AG10803 (cell line): ENCODE data around the gene LANCL1.
A peak's percentile ranks its signal among the peaks of the same experiment; 100 is the strongest.

Experiments used
- DNase-seq: peaks from one replicate; pipeline ENCODE4 v3.0.0; 2010; ENCODE audit warnings: low read depth
- H3K4me3 ChIP-seq: 2 replicates; pipeline ENCODE4 v1.5.1; 2011; ENCODE audit warnings: mild to moderate bottlenecking, low read length, control low read depth
- CTCF ChIP-seq: conservative IDR thresholded peaks from 2 replicates; pipeline ENCODE4 v1.5.1; 2011; ENCODE audit warnings: mild to moderate bottlenecking, low read length, control low read depth, inconsistent platforms

Gene LANCL1

GRCh38 chr2:210445116-210445707 lies 31.3 kb downstream of the LANCL1 start:
- peak; percentile 77 for TF ChIP-seq CTCF
- no peak overlapping the region for H3K4me3 ChIP-seq
- DNase-seq = peak; percentile 35

GRCh38 chr2:210443527-210443926 lies 33.0 kb downstream of the LANCL1 start:
- DNase-seq = no peak
- no peak for TF ChIP-seq CTCF
- no peak overlapping the region for H3K4me3 ChIP-seq

GRCh38 chr2:210442878-210443277 lies 33.7 kb downstream of the LANCL1 start:
- H3K4me3 ChIP-seq = no peak overlapping the region
- no peak for TF ChIP-seq CTCF
- no peak for DNase-seq

GRCh38 chr2:210442457-210442856 lies 34.1 kb downstream of the LANCL1 start:
- DNase-seq = no peak
- H3K4me3 ChIP-seq = no peak overlapping the region
- no peak for TF ChIP-seq CTCF

- no peak for DNase-seq
- H3K4me3 ChIP-seq = no peak overlapping the region
- no peak for TF ChIP-seq CTCF
Observed at GRCh38 chr2:210440206-210440605, 36.4 kb downstream of the LANCL1 start.

- DNase-seq = no peak
- TF ChIP-seq CTCF = no peak
- H3K4me3 ChIP-seq = no peak overlapping the region
Observed at GRCh38 chr2:210435439-210435838, 41.1 kb downstream of the LANCL1 start.

GRCh38 chr2:210432633-210433032 lies 43.9 kb downstream of the LANCL1 start:
- no peak for TF ChIP-seq CTCF
- DNase-seq = no peak

More at GRCh38 chr2:210432633-210433032, 43.9 kb downstream of the LANCL1 start:
- H3K4me3 ChIP-seq = no peak overlapping the region
